Measurements from ENCODE around the gene BRF1. TPM values are rescaled to one million over a fixed set of nuclear protein-coding genes. Genes with fewer than 3 reads are reported as not detected.

Gene BRF1
- total RNA-seq, 6 experiments from 2014 or later, result 13.1 to 17.8 (median 16.2) TPM

- Histone ChIP-seq H3K4me3 (no peak overlapping the region), H3K27me3 (peaks cover 0 to 7% of the 10 kb centered on the region in 2 donors), H3K4me1 (peaks cover 0 to 15% (median 6%) of the 10 kb centered on the region in 4 donors), H3K9me3 (no peaks in the 10 kb centered on the region), H3K36me3 (no peaks in the 10 kb centered on the region), H3K27ac (no peak overlapping the region)
- WGBS (ENCODE audit: insufficient coverage, low coverage, low lambda C conversion rate, missing lambda C conversion rate), result 17% methylated on average over 1 of the region's 10 CpGs
- DNase-seq, result no peak
- TF ChIP-seq POLR2A (IDR thresholded peaks at IDR 0.05) (no peak), CTCF (IDR thresholded peaks at IDR 0.05) (no peak)
- intact Hi-C loops (cut with DNase I), result loop anchor here (5.0 to 10.0 kb wide), 2 partner anchors 85 to 152 kb away; no protein-coding TSS in a partner anchor
- ATAC-seq, result no peak
Observed at GRCh38 chr14:105200074-105200473, 100.7 kb downstream of the BRF1 start.

- peak in 1 of 3 donors; percentile 62 for DNase-seq
- no peaks in the 10 kb centered on the region for H3K9me3 ChIP-seq
- no peaks in the 10 kb centered on the region for H3K36me3 ChIP-seq
- no peak overlapping the region for H3K27ac ChIP-seq
- H3K27me3 ChIP-seq, result peaks cover 0 to 7% of the 10 kb centered on the region in 2 donors
- no peak overlapping the region for H3K4me3 ChIP-seq
- intact Hi-C loops (cut with DNase I), result no loop called here
- WGBS (ENCODE audit: insufficient coverage, low coverage, low lambda C conversion rate, missing lambda C conversion rate), result 67% methylated on average over 1 of the region's 18 CpGs
- peaks cover 0 to 8% (median 3%) of the 10 kb centered on the region in 4 donors for H3K4me1 ChIP-seq
- ATAC-seq, result peak; percentile 34 to 55 (median 50)
- TF ChIP-seq CTCF (IDR thresholded peaks at IDR 0.05), result no peak
- TF ChIP-seq POLR2A (IDR thresholded peaks at IDR 0.05), result no peak
Observed at GRCh38 chr14:105199093-105199492, 101.7 kb downstream of the BRF1 start.

GRCh38 chr14:105198588-105198987, 102.2 kb downstream of the BRF1 start:
- peaks cover 0 to 5% (median under 1%) of the 10 kb centered on the region in 4 donors for H3K4me1 ChIP-seq
- peaks cover 0 to 7% of the 10 kb centered on the region in 2 donors for H3K27me3 ChIP-seq
- no peaks in the 10 kb centered on the region for H3K36me3 ChIP-seq
- H3K9me3 ChIP-seq, result no peaks in the 10 kb centered on the region
- WGBS (ENCODE audit: insufficient coverage, low coverage, low lambda C conversion rate, missing lambda C conversion rate), result no CpG with 5 or more reads among the region's 4 CpGs
- intact Hi-C loops (cut with DNase I), result no loop called here
- DNase-seq (no peak), ATAC-seq (no peak)
- TF ChIP-seq POLR2A (IDR thresholded peaks at IDR 0.05) (no peak), CTCF (IDR thresholded peaks at IDR 0.05) (no peak)
- no peak overlapping the region for H3K27ac ChIP-seq
- H3K4me3 ChIP-seq, result no peak overlapping the region

- H3K36me3 ChIP-seq, result no peaks in the 10 kb centered on the region
- H3K27me3 ChIP-seq, result peaks cover 0 to 7% of the 10 kb centered on the region in 2 donors
- ATAC-seq, result peak in 2 of 4 donors; percentile 7 to 15
- H3K4me1 ChIP-seq, result peaks cover 0 to 5% (median 0%) of the 10 kb centered on the region in 4 donors
- no peak overlapping the region for H3K27ac ChIP-seq
- 18% methylated on average over 8 of the region's 15 CpGs for WGBS (ENCODE audit: insufficient coverage, low coverage, low lambda C conversion rate, missing lambda C conversion rate)
- H3K9me3 ChIP-seq, result no peaks in the 10 kb centered on the region
- intact Hi-C loops (cut with DNase I), result no loop called here
- no peak for TF ChIP-seq CTCF (IDR thresholded peaks at IDR 0.05)
- no peak for TF ChIP-seq POLR2A (IDR thresholded peaks at IDR 0.05)
- DNase-seq, result no peak
- H3K4me3 ChIP-seq, result no peak overlapping the region
Observed at GRCh38 chr14:105197211-105197641, 103.6 kb downstream of the BRF1 start.

Data from right lobe of liver (tissue), 6 donors.